Suppressor macrophage treated with lipopolysaccharide for 1 hour (primary cell): ENCODE measurements around the gene TRA2B.

Source experiments
- DNase-seq, 3 donors: peaks; one replicate each; pipeline ENCODE4 v3.0.0-alpha.2; 2020 to 2022

The TRA2B gene

DNA sequence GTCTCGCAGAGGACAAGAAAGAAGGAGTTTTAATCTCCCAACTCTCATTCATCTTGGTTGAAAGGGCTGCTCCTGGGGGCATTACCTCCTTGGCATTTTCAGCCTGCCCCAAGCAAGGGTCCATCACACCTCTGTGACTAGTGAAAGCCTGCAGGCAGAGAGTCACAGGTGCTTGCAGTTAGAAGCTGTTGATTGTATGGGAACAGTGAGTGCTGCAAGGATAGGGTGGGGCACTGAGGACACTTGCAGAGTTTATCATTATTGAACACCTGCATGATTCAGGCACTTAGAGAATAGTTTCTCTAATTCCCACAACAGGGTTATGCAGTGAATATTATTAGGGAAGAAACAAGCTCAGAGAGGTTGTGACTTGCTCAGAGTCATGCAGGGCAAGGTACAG, 71.3 kb downstream of the TRA2B start:
- DNase-seq = no peak
